HG03354 (cell line): ENCODE results near the gene SIRT6.
"Not testable (repeated sequence)": the region's sequence is repeated elsewhere in the genome, so short reads cannot be mapped to it uniquely, and the experiment has no call there.

ENCODE experiments used
- ATAC-seq: cut with Tn5 transposase; IDR thresholded peaks from one replicate; pipeline ENCODE4 v1.9.1; 2021; ENCODE audit warnings: mild to moderate bottlenecking; ENCODE audit not compliant: unreplicated experiment, poor library complexity, severe bottlenecking

The SIRT6 gene

DNA sequence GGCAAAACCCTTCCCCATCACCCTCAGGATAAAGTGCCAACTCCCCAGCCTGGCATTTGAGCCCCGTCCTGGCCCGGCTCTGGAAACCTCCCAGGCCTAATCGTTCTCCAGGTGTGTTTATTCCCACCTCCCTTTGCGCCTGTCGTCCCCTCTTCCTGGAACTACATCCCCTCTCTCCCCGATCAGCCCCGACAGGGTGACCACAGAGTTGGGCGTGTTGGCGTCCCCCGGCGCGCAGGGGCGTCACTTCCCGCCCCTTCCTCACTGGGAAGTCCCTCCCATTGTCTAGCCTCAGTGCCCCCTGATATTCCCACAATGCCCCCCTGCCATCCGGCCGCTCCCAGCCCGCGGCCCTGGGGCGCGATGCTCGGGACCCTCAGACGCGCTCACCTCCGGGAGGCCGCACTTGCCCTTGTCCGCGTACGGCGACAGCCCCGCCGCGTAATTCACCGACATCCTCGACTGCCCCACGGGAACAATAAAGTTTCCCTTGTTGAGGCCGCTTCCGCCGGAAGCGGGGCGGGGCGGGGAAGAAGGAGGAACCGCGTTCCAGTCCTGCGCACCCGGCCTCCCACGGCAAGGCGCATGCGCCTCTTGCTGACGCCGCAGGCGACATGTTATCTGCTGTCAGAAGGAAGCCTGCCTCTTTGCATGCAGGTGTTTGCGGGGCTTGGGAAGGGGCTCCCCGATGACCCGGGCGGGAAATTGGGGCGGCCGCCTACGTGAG is at the start of gene SIRT6, which contains the start of gene ANKRD24:
Gene SIRT6, minus strand, starts transcription at position 480 of the 727 bp plus-strand sequence. Its CDS starts 24 bp downstream, at position 456.
Gene ANKRD24, plus strand, starts transcription at position 606 of the 727 bp plus-strand sequence. CDS start 3,737 bp downstream, outside the sequence.
- peak; percentile 75 for ATAC-seq

DNA sequence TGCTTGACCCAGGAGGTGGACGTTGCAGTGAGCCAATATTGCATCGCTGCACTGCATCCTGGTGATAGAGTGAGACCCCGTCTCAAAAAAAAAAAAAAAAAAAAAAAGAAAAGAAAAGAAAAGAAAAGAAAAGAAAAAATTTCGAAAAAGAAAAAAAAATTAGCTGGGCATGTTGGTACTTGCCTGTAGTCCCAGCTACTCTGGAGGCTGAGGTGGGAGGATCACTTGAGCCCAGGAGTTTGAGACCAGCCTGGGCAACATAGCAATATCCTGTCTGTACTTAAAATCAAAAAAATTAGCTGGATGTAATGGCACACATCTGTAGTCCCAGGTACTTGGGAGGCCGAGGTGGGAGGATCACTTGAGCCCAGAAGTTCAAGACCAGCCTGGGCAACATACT is 49.8 kb upstream of the SIRT6 start:
- ATAC-seq = not testable (repeated sequence)

DNA sequence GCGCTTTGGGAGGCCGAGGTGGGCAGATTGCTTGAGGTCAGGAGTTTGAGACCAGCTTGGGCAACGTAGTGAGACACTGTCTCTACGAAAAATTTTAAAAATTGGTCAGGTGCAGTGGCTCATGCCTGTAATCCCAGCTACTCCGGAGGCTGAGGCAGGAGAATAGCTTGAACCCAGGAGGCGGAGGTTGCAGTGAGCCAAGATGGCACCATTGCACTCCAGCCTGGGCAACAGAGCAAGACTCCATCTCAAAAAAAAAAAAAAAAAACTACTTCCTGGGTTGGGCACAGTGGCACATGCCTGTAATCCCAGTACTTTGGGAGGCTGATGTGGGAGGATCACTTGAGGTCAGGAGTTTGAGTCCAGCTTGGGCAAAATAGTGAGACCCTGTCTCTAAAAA is 49.2 kb upstream of the SIRT6 start:
- ATAC-seq = not testable (repeated sequence)

DNA sequence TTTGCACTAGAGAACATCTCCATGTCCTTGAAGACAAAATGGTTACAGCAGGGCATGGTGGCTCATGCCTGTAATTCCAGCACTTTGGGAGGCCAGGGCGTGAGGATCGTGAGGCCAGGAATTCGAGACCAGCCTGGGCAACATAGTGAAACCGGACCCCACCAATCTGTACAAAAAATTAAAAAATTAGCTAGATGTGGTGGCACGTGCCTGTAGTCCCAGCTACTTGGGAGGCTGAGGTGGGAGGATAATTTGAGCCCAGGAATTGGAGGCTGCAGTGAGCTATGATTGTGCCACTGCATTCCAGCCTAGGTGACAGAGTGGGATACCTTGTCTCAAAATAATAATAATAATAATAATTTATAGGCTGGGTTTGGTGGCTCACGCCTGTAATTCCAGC is 47.9 kb upstream of the SIRT6 start:
- not testable (repeated sequence) for ATAC-seq

GRCh38 chr19:4229179-4229931 is 47.0 kb upstream of the SIRT6 start, which contains the start of gene EBI3:
EBI3 (plus strand) TSS chr19:4229523; CDS start chr19:4229551, 28 bp downstream.
- peak; percentile 78 for ATAC-seq

GRCh38 chr19:4228765-4229178 is 46.4 kb upstream of the SIRT6 start:
- no peak for ATAC-seq

GRCh38 chr19:4227771-4228170 is 45.4 kb upstream of the SIRT6 start:
- ATAC-seq = no peak

DNA sequence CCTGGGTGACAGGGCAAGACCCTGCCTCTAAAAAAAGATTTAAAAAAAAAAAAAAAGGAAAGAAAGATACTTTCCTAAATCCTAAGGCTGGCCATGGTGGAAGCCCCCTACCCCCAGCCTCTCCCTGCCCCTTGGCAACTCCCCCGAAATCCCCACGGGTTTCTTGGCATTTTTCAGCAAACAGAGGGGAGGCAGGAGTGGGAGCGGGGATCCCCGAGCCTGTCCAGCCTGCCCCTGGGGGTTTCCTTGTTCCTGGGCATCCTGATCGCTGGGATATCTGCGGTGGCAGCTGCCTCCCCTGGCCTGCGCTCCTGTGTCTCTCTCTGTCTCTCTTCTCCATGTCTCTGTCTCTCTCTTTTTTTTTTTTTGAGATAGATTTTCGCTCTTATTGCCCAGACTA is 43.5 kb upstream of the SIRT6 start:
- no peak for ATAC-seq

DNA sequence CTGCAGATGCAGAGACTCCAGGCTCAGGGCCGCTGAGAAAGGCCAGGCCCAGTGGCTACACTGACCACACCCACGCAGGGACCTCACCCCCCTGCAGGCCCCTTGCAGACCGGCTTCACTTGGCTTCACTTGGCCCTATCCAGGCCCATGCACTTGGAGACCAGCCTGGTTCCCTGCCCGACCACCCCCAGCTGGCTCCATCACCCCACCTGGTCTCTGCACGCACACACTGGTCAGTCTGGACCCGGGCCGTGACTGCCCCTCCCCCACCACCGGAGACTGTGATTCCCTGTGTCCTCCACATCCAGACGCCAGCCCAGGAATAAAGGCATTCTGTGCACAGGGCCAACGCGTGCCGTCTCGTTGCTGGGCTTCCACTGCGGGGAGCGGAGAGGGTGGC is 42.1 kb upstream of the SIRT6 start:
- ATAC-seq = no peak

- no peak for ATAC-seq
Observed at GRCh38 chr19:4220188-4220587, 37.8 kb upstream of the SIRT6 start.

DNA sequence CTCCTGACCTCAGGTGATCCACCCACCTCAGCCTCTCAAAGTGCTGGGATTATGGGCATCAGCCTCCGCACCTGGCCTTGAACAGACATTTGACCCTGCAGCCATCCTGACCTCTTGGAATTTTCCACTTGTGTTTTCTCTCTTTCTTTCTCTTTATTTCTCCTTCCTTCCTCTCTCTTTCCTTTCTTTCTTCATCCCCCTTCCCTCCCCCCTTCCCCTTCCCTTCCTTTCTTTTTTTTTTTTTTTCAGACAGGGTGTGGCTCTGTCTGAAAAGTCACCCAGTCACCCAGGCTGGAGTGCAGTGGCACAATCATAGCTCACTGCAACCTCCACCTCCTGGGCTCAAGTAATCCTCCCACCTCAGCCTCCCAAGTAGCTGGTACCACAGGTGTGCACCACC is 36.2 kb upstream of the SIRT6 start:
- not testable (repeated sequence) for ATAC-seq

GRCh38 chr19:4217429-4218264 is 35.3 kb upstream of the SIRT6 start:
- ATAC-seq = no peak

- no peak for ATAC-seq
Observed at GRCh38 chr19:4216846-4217245, 34.5 kb upstream of the SIRT6 start.

DNA sequence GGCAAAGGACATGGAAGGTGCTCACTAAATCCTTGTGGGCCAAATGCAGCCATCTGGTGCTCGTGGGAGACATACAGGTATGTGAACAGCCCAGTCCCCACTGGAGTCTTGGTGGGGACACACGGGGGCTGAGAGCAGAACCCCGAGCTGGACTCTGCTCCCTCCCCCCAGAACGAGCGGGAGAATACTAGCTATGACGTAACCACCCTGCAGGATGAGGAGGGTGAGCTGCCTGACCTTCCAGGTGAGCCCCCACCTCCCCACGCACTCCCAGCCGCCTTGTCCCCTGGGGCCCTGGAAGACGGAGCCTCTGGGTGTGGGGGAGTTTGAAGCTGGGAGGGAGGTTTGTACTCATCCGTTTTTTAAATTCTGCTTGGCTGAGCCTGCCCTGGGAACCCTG is 33.4 kb upstream of the SIRT6 start:
- no peak for ATAC-seq

DNA sequence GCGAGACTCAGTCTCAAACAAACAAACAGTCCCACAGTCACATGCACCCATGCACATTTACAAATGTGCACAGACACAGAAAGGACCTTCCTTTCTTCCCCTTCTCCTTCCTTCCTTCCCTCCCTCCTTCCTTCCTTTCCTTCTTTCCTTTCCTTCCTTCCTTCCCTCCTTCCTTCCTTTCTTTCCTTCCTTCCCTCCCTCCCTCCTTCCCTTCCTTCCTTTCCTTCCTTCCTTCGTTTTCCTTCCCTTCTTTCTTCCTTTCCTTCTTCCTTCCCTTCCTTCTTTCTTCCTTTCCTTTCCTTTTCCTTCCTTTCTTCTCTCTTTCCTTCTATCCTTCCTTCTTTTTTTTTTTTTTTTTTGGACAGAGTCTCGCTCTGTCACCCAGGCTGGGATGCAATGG is 30.8 kb upstream of the SIRT6 start:
- no peak for ATAC-seq

DNA sequence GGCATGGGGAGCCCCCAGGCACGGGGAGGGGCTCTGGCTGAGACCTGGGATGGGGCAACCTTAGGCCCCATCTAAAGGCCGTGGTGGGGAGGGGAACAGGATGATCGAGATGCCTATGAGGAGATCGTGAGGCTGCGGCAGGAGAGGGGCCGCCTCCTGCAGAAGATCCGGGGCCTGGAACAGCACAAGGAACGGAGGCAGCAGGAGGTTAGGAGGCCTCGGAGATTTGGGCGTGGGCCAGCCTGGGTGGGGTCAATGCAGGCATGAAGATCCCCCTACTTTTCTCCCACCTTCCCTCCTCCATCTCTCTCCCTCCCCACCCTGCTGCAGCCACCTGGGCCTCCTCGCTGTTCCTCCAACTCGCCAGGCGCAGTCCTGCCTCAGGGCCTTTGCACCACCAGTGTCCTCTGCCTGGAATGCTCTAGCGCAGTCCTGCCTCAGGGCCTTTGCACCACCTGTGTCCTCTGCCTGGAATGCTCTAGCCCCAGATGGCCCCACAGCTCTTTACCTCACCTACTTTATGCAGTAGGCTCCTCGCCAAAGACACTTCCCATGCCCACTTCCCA is 27.9 kb upstream of the SIRT6 start:
- no peak for ATAC-seq

- no peak for ATAC-seq
Observed at GRCh38 chr19:4208385-4209094, 26.2 kb upstream of the SIRT6 start.

DNA sequence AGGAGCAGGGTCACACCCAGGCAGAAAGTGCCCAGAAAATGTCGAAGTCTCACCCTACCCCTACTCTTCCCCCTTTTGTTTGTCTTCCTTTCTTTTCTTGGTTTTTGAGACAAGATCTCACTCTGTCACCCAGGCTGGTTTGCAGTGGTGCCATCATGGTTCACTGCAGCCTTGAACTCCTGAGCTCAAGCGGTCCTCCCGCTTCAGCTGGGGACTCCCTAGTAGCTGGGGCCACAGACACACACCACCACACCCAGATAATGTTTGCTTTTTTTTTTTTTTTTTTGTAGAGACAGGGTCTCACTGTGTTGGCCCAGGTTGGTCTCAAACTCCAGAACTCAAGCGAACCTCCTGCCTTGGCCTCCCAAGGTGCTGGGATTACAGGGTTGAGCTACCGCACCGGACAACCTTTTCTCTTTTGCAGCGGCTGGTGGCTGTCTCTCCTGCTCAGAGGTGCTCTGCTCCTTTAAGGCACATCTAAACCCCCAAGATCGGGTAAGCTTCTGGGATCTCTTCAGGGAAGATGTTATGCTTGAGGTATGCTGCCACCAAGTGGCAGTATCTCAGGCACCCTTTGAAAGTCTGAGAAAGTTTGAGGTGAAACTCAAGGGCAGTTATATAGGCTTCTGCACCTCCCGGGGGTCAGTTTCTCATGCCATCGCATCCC is 24.6 kb upstream of the SIRT6 start:
- no peak for ATAC-seq

DNA sequence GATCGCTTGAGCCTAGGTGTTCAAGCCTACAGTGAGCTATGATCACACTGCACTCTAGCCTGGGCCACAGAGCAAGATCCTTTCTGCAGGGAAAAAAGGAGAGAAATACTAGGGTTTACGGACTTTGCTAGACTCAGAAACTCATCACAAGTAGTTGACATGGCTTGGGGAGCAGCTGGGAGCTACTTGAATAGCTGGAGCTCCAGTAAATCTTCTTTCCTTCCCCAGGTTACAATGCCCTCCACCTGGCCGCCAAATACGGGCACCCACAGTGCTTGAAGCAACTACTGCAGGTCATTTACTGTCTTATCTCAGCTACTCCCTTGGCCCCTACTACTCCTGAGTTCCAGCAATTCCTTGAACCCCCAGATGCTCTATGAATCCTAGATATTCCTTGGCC is 19.4 kb upstream of the SIRT6 start:
- no peak for ATAC-seq
